ENCODE data around the gene PHEX. TPM values are rescaled to one million over a fixed set of nuclear protein-coding genes. Genes with fewer than 3 reads are reported as not detected.

The PHEX gene
- total and polyA plus RNA-seq, 7 donors, result 0.01 to 0.11 (median 0.04) TPM; not detected in 3

DNA sequence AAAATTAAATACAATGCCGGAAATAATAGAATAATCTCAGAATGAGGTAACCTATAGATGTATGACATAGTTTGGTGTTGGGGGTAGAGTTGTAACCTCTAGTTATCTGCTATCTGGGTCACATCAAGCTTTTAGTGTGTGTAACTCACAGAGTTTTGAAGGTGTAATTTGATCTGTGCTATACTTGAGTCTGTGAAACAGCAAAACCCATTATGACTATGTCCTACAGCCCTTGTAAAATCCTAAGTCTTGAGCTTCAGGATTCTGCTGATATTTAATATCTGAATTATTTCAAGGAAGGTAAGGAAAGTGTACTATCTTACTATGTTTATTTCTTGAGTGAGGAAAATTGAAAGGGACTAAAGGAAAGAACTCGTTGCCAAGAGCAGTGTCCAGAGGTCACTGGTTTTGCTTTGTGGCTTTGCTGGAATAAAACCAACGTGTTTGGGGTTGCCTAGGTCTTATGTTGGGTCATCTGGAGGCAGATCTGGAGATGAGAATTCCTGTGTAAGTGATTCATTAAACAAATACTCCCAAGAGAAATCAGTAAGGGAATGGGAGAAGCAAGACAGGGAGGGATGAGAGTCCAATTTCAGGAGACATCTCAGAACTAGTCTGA is 132.8 kb downstream of the PHEX start:
- ATAC-seq (no peak), DNase-seq (no peak)
- H3K9me3 ChIP-seq, result no peaks in the 10 kb centered on the region
- H3K4me3 ChIP-seq, result no peak overlapping the region
- H3K4me1 ChIP-seq, result no peaks in the 10 kb centered on the region
- TF ChIP-seq, protein P1, sequence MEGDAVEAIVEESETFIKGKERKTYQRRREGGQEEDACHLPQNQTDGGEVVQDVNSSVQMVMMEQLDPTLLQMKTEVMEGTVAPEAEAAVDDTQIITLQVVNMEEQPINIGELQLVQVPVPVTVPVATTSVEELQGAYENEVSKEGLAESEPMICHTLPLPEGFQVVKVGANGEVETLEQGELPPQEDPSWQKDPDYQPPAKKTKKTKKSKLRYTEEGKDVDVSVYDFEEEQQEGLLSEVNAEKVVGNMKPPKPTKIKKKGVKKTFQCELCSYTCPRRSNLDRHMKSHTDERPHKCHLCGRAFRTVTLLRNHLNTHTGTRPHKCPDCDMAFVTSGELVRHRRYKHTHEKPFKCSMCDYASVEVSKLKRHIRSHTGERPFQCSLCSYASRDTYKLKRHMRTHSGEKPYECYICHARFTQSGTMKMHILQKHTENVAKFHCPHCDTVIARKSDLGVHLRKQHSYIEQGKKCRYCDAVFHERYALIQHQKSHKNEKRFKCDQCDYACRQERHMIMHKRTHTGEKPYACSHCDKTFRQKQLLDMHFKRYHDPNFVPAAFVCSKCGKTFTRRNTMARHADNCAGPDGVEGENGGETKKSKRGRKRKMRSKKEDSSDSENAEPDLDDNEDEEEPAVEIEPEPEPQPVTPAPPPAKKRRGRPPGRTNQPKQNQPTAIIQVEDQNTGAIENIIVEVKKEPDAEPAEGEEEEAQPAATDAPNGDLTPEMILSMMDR (IDR thresholded peaks at IDR 0.05), result no peak
- WGBS, 3 donors, result 50 to 63% (median 55%) methylated on average over 3 of the region's 3 CpGs
- no peaks in the 10 kb centered on the region for H3K36me3 ChIP-seq (ENCODE audit: insufficient read depth in 1 of 2, low read depth in 1 of 2)
- no peak overlapping the region for H3K27ac ChIP-seq
- intact Hi-C loops (cut with DNase I), result no loop called here
- peaks cover 0 to under 1% (median 0%) of the 10 kb centered on the region in 3 donors for H3K27me3 ChIP-seq (ENCODE audit: insufficient read depth in 3 of 3, low read length in 2 of 3)

DNA sequence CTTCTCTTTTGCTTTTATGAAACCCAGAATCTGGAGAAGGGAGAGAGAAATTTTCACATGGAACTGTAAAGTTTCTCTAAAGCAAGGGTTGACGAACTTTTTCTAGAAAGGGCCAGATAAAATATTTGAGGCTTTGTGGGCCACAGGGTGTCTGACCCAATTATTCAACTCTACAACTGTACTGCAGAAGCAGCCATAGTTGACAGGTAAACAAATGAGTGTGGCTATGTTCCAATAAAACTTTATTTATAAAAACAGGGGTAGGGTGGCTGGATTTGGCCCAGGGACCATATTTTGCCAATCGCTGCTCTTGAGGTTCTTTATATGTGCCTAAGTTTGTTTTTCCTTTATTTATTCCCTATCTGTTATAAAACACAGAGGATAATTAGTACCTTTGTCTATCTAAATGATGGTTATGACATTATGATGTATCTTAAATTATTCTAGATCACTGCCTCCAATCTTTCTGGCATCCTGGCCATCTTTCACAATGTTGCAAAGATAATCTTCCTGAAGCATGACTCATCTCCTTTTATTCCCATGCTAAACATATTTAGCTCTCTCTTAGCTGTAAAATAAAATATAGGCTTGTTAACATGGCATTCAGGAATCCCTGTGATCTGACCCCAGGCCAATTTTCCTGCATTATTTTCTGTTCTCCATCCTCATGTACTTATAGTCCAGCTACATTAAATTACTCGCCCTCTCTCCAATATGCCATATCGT is 133.8 kb downstream of the PHEX start:
- WGBS, 3 donors, result 70 to 95% (median 90%) methylated on average over 4 of the region's 4 CpGs

DNA sequence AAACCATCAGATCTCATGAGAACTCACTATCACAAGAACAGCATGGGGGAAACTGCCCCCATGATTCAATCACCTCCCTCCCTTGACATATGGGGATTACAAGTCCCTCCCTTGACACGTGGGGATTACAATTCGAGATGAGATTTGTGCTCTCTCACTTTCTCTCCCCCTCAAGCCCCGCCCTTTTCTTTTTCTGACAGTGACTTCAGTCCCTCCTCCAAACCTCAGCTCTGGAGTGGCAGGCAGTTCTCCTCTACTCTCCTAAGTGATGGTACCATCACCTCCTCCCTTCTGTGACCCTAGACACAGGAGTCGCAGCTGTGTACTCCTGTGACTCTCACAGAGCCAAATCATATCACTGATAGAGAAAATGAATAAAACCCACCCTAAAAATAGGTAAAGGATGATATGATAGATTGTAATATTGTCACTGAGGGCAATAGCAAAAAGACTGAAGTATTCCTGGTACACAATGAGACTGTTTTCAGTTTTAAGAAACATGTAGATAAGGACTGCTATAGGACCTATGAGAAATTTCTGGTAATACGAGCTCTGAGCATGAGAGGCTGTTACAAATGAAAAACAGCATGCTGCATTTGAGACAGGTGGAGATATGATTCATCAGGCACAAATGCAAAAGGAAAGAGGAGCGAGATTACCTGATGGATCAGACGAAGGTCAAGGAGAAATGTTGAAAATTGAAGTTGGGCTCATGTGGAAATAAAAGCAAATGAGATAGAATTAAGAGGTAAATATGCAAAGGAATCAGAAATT is 139.3 kb downstream of the PHEX start:
- no peak for ATAC-seq
- TF ChIP-seq, protein P1 (IDR thresholded peaks at IDR 0.05), result no peak
- 51 to 67% (median 53%) methylated on average over 7 of the region's 7 CpGs for WGBS, 3 donors

More for the DNA sequence above, 133.8 kb downstream of the PHEX start:
- H3K4me1 ChIP-seq, result no peaks in the 10 kb centered on the region
- TF ChIP-seq, protein P1 (IDR thresholded peaks at IDR 0.05), result no peak
- H3K27me3 ChIP-seq (ENCODE audit: insufficient read depth in 3 of 3, low read length in 2 of 3), result peaks cover 0 to 6% (median 0%) of the 10 kb centered on the region in 3 donors
- intact Hi-C loops (cut with DNase I), result no loop called here
- no peaks in the 10 kb centered on the region for H3K36me3 ChIP-seq (ENCODE audit: insufficient read depth in 1 of 2, low read depth in 1 of 2)
- H3K9me3 ChIP-seq, result no peaks in the 10 kb centered on the region
- H3K27ac ChIP-seq, result no peak overlapping the region
- DNase-seq (no peak), ATAC-seq (no peak)
- no peak overlapping the region for H3K4me3 ChIP-seq

DNA sequence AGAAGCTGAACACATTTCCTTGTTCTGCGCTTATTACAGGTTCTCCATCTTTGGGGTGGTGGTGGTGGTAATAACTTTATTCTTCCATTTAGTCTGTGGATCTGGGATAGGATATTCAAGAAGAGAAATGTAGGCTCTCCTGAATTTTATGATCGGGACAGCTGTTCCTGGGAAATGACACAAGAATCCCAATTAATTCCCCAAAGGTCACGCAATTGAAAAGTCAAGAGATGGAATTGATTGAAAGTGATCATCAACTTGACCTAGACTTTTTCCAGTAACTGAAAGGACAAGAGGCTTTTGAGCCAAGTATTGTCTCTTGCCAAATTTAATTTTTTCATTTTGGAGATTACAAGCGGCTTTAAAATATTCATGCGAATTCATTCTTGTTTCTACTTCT is 141.8 kb downstream of the PHEX start:
- no peaks in the 10 kb centered on the region for H3K36me3 ChIP-seq (ENCODE audit: insufficient read depth in 1 of 2, low read depth in 1 of 2)
- intact Hi-C loops (cut with DNase I), result no loop called here
- DNase-seq, result no peak
- 48 to 63% (median 60%) methylated on average over 5 of the region's 5 CpGs for WGBS, 3 donors
- no peak overlapping the region for H3K27ac ChIP-seq
- H3K9me3 ChIP-seq, result no peaks in the 10 kb centered on the region
- H3K27me3 ChIP-seq (ENCODE audit: insufficient read depth in 3 of 3, low read length in 2 of 3), result peaks cover 0 to 9% (median 0%) of the 10 kb centered on the region in 3 donors
- no peaks in the 10 kb centered on the region for H3K4me1 ChIP-seq
- H3K4me3 ChIP-seq, result no peak overlapping the region
- TF ChIP-seq, protein P1 (IDR thresholded peaks at IDR 0.05), result no peak
- ATAC-seq, result no peak

More for the DNA sequence above, 139.3 kb downstream of the PHEX start:
- H3K4me3 ChIP-seq, result no peak overlapping the region
- no peak for DNase-seq
- no peak overlapping the region for H3K27ac ChIP-seq
- no peaks in the 10 kb centered on the region for H3K4me1 ChIP-seq
- peaks cover 0 to 9% (median 0%) of the 10 kb centered on the region in 3 donors for H3K27me3 ChIP-seq (ENCODE audit: insufficient read depth in 3 of 3, low read length in 2 of 3)
- intact Hi-C loops (cut with DNase I), result no loop called here
- no peaks in the 10 kb centered on the region for H3K36me3 ChIP-seq (ENCODE audit: insufficient read depth in 1 of 2, low read depth in 1 of 2)
- H3K9me3 ChIP-seq, result no peaks in the 10 kb centered on the region
